ENCODE data around the gene NCKAP1. TPM values are rescaled to one million over a fixed set of nuclear protein-coding genes. Genes with fewer than 3 reads are reported as not detected.

Gene NCKAP1
- polyA plus RNA-seq, 2 of the 4 experiments (the other 2 are of a cell fraction), result 98.8 to 201 TPM

GRCh38 chr2:183029219-183029618 lies 9.0 kb downstream of the NCKAP1 start:
- ChIA-PET POLR2A (no interaction called here), CTCF (interaction anchor here (0.7 kb wide), 1 partner anchor 1721 kb away, joined by 3 read pairs; no protein-coding TSS in a partner anchor)
- peaks cover 71% of the 10 kb centered on the region for H3K4me1 ChIP-seq
- no peak overlapping the region for H3K27ac ChIP-seq
- H3K9me3 ChIP-seq, result no peaks in the 10 kb centered on the region
- H3K4me3 ChIP-seq, result no peak overlapping the region
- WGBS (ENCODE audit: missing lambda C conversion rate), result 93% methylated on average over 2 of the region's 2 CpGs
- 0 out of 3 replicates have a peak overlapping the region, but pooled peaks have one; percentile 3 for H3K4me2 ChIP-seq
- no peak for DNase-seq (ENCODE audit: low read depth in 1 of 2, low spot score in 1 of 2)
- TF ChIP-seq NFE2L2 (conservative IDR thresholded peaks at IDR 0.05; ENCODE audit: low read length) (no peak), EHF (CRISPR knock-in tag; IDR thresholded peaks at IDR 0.05) (no peak), GATA3 (IDR thresholded peaks at IDR 0.05; ENCODE audit: borderline replicate concordance) (no peak), KDM5A (IDR thresholded peaks at IDR 0.05) (no peak), ZNF302 (CRISPR knock-in tag; IDR thresholded peaks at IDR 0.05) (no peak), CBX2 (IDR thresholded peaks at IDR 0.05; ENCODE audit: borderline replicate concordance, low read depth) (no peak), SMC3 (IDR thresholded peaks at IDR 0.05) (no peak), EHMT2 (IDR thresholded peaks at IDR 0.05; ENCODE audit: low read depth) (no peak), RARB (CRISPR knock-in tag; IDR thresholded peaks at IDR 0.05) (no peak), TP53 (CRISPR knock-in tag; IDR thresholded peaks at IDR 0.05) (no peak), FOXS1 (CRISPR knock-in tag; IDR thresholded peaks at IDR 0.05) (no peak), JUN (IDR thresholded peaks at IDR 0.05) (no peak), BHLHE40 (IDR thresholded peaks at IDR 0.05; ENCODE audit: low read depth, low read length) (no peak), HEYL (CRISPR knock-in tag; IDR thresholded peaks at IDR 0.05) (no peak), EP300 (IDR thresholded peaks at IDR 0.05) (no peak), JUNB (IDR thresholded peaks at IDR 0.05) (no peak), ESRRA (IDR thresholded peaks at IDR 0.05; ENCODE audit: borderline replicate concordance, low read length) (no peak)
- FAIRE-seq, result no peak
- ATAC-seq, result no peak

GRCh38 chr2:183028108-183028507 lies 10.1 kb downstream of the NCKAP1 start:
- Histone ChIP-seq H3K9me3 (no peaks in the 10 kb centered on the region), H3K27ac (no peak overlapping the region), H3K4me3 (no peak overlapping the region), H3K4me2 (no peak overlapping the region), H3K4me1 (peaks cover 60% of the 10 kb centered on the region)
- no peak for ATAC-seq
- no peak for DNase-seq (ENCODE audit: low read depth in 1 of 2, low spot score in 1 of 2)
- ChIA-PET POLR2A (no interaction called here), CTCF (no interaction called here)
- FAIRE-seq, result no peak
- TF ChIP-seq CHD4 (IDR thresholded peaks at IDR 0.05; ENCODE audit: borderline replicate concordance), result no peak
- peak; percentile 64 for TF ChIP-seq MAFK (IDR thresholded peaks at IDR 0.05; ENCODE audit: partially characterized antibody)

GRCh38 chr2:183027443-183027842 lies 10.8 kb downstream of the NCKAP1 start:
- ChIA-PET CTCF (interaction anchor here (1.1 kb wide), 1 partner anchor 10 kb away, joined by 3 read pairs; no protein-coding TSS in a partner anchor), POLR2A (no interaction called here)
- Histone ChIP-seq H3K4me1 (peaks cover 53% of the 10 kb centered on the region), H3K27ac (no peak overlapping the region), H3K4me3 (no peak overlapping the region), H3K9me3 (no peaks in the 10 kb centered on the region), H3K4me2 (no peak overlapping the region)
- WGBS (ENCODE audit: missing lambda C conversion rate), result 91% methylated on average over 1 of the region's 1 CpG
- DNase-seq (ENCODE audit: low read depth in 1 of 2, low spot score in 1 of 2), result no peak
- TF ChIP-seq GATA3 (IDR thresholded peaks at IDR 0.05; ENCODE audit: borderline replicate concordance), result no peak
- TF ChIP-seq JUN (IDR thresholded peaks at IDR 0.05), result no peak
- no peak for TF ChIP-seq SREBF2 (IDR thresholded peaks at IDR 0.05)
- no peak for TF ChIP-seq CTCF (IDR thresholded peaks at IDR 0.05)
- TF ChIP-seq RAD21 (conservative IDR thresholded peaks at IDR 0.05 in 1 of 2, IDR thresholded peaks at IDR 0.05 in 1 of 2), result no peak
- no peak for TF ChIP-seq HDAC2 (IDR thresholded peaks at IDR 0.05)
- no peak for TF ChIP-seq SMC3 (IDR thresholded peaks at IDR 0.05)
- FAIRE-seq, result no peak
- no peak for ATAC-seq
